Stimulated activated CD4-positive, alpha-beta T cell treated with anti-CD3 and anti-CD28 coated beads, Interleukin-1b, Interleukin-23, amount 100 ng/mL, for 48 hours (primary cell): Measurements from ENCODE around the gene MIS18A.

Experiments
- DNase-seq: peaks from one replicate; pipeline ENCODE4 v3.0.0-alpha.2; 2020

Gene MIS18A

GRCh38 chr21:32249511-32250280 lies 29.2 kb downstream of the MIS18A start:
- DNase-seq, result no peak

GRCh38 chr21:32248571-32249461 lies 30.0 kb downstream of the MIS18A start:
- DNase-seq, result no peak

- no peak for DNase-seq
Measured at GRCh38 chr21:32246571-32247140, 32.2 kb downstream of the MIS18A start.

- no peak for DNase-seq
Measured at GRCh38 chr21:32245971-32246370, 32.9 kb downstream of the MIS18A start.

GRCh38 chr21:32240851-32241687 lies 37.8 kb downstream of the MIS18A start:
- no peak for DNase-seq

GRCh38 chr21:32239551-32239950 lies 39.3 kb downstream of the MIS18A start:
- DNase-seq, result no peak

GRCh38 chr21:32238063-32238462 lies 40.8 kb downstream of the MIS18A start:
- no peak for DNase-seq

- DNase-seq, result no peak
Measured at GRCh38 chr21:32237021-32237420, 41.8 kb downstream of the MIS18A start.

GRCh38 chr21:32233722-32234301 lies 45.0 kb downstream of the MIS18A start:
- DNase-seq, result no peak

- no peak for DNase-seq
Measured at GRCh38 chr21:32233055-32233546, 45.7 kb downstream of the MIS18A start.

GRCh38 chr21:32226444-32226843 lies 52.4 kb downstream of the MIS18A start:
- DNase-seq, result no peak
